NCI-H187 (cell line): ENCODE results near the gene P2RY12.

Experiments used
- DNase-seq, 2 experiments: peaks; one replicate each; lab custom pipeline; 2025; lab: John Stamatoyannopoulos, UW

The P2RY12 gene

GRCh38 chr3:151307131-151307530 is 77.4 kb downstream of the P2RY12 start:
- DNase-seq = no peak

- DNase-seq = no peak
These were observed 78.3 kb downstream of the P2RY12 start for GRCh38 chr3:151306168-151306810.

- DNase-seq = no peak
These were observed 78.8 kb downstream of the P2RY12 start for GRCh38 chr3:151305775-151306151.

- no peak for DNase-seq
These were observed 79.3 kb downstream of the P2RY12 start for GRCh38 chr3:151305060-151305774.

- DNase-seq = no peak
These were observed 80.8 kb downstream of the P2RY12 start for GRCh38 chr3:151303751-151304150.

- DNase-seq = no peak
These were observed 82.8 kb downstream of the P2RY12 start for GRCh38 chr3:151301787-151302186.

GRCh38 chr3:151300539-151300938 is 84.0 kb downstream of the P2RY12 start:
- DNase-seq = no peak

- DNase-seq = no peak
These were observed 85.5 kb downstream of the P2RY12 start for GRCh38 chr3:151299006-151299405.

GRCh38 chr3:151297429-151297828 is 87.1 kb downstream of the P2RY12 start:
- no peak for DNase-seq

- DNase-seq = no peak
These were observed 88.3 kb downstream of the P2RY12 start for GRCh38 chr3:151296226-151296625.

- no peak for DNase-seq
These were observed 91.4 kb downstream of the P2RY12 start for GRCh38 chr3:151293127-151293526.

GRCh38 chr3:151290673-151291072 is 93.9 kb downstream of the P2RY12 start:
- no peak for DNase-seq

- DNase-seq = no peak
These were observed 95.1 kb downstream of the P2RY12 start for GRCh38 chr3:151289445-151289844.
